Endothelial cell of umbilical vein (primary cell): Measurements from ENCODE around the gene OSBP2. TPM values are rescaled to one million over a fixed set of nuclear protein-coding genes. Genes with fewer than 3 reads are reported as not detected.

ENCODE experiments used
- BruUV-seq: library from RNA; stranded (reverse); fragments of 400-500 nt; replicated peaks from 2 replicates; lab custom pipeline; 2021; lab: Mats Ljungman, UMichigan
- CTCF ChIA-PET: fragments of 300-600, 350-600 bp; sonication (Branson Sonifier 250); formaldehyde crosslinking; loops from one replicate; lab custom pipeline; 2021; ENCODE audit warnings: antibody characterized with exemption, inconsistent platforms; lab: Charles Lee
- POLR2A ChIA-PET: fragments of 300-600, 350-600 bp; sonication (Branson Sonifier 250); formaldehyde crosslinking; loops from one replicate; lab custom pipeline; 2021; ENCODE audit warnings: antibody characterized with exemption, inconsistent platforms; lab: Charles Lee
- DNase-seq: peaks from one replicate; pipeline ENCODE4 v3.0.0-alpha.2; 2011; ENCODE audit warnings: low read depth, low spot score
- FAIRE-seq: peaks from 2 replicates; lab custom pipeline; 2011; peaks lifted over from hg19 to GRCh38; lab: Jason Lieb, UNC
- H2AFZ ChIP-seq: 2 replicates; pipeline ENCODE4 v1.6.0; 2012; ENCODE audit warnings: low read depth, low read length, control low read depth, inconsistent platforms
- H3K27ac ChIP-seq: 2 replicates; pipeline ENCODE4 v1.5.1; 2011; ENCODE audit warnings: low read depth, mild to moderate bottlenecking, control low read depth, low read length, moderate library complexity; ENCODE audit not compliant: insufficient read depth
- H3K27me3 ChIP-seq, 2 experiments: 2 replicates each; pipeline versions ENCODE4 v1.6.0 to v1.6.1; 2011; ENCODE audit warnings: low read length in 2 of 2, mixed read lengths in 1 of 2; ENCODE audit not compliant: control insufficient read depth in 2 of 2, insufficient read depth in 2 of 2
- H3K36me3 ChIP-seq, 2 experiments: 2 replicates in 1 of 2; 3 replicates in 1 of 2; pipeline ENCODE4 v1.5.1; 2011; ENCODE audit warnings: low read length in 2 of 2, mild to moderate bottlenecking in 1 of 2, moderate library complexity in 1 of 2; ENCODE audit not compliant: control insufficient read depth in 2 of 2, insufficient read depth in 2 of 2; ENCODE audit errors: extremely low read depth in 1 of 2
- H3K4me1 ChIP-seq: 3 replicates; pipeline ENCODE4 v1.5.1; 2011; ENCODE audit warnings: mild to moderate bottlenecking, low read length; ENCODE audit not compliant: control insufficient read depth, insufficient read depth; ENCODE audit errors: extremely low read depth
- H3K4me2 ChIP-seq: 2 replicates; pipeline ENCODE4 v1.6.1; 2011; ENCODE audit warnings: low read length, control low read depth, mixed read lengths; ENCODE audit not compliant: insufficient read depth
- H3K4me3 ChIP-seq, 3 experiments: fragments of 200-600 bp in 1 of 3; sonication (generic), shearing (Covaris generic) in 1 of 3; replicated peaks in 1 of 3; 2 replicates each; pipeline ENCODE4 v1.5.1; 2011 to 2016; ENCODE audit warnings: control low read depth in 3 of 3, low read length in 3 of 3, mild to moderate bottlenecking in 2 of 3, inconsistent platforms in 1 of 3, low read depth in 1 of 3, moderate library complexity in 1 of 3; ENCODE audit not compliant: insufficient read depth in 1 of 3
- H3K79me2 ChIP-seq: 2 replicates; pipeline ENCODE4 v1.6.0; 2012; ENCODE audit warnings: low read length, inconsistent platforms; ENCODE audit not compliant: control insufficient read depth, insufficient read depth
- H3K9ac ChIP-seq: replicated peaks from 2 replicates; pipeline ENCODE3; 2011; ENCODE audit warnings: low read length, control low read depth; ENCODE audit not compliant: insufficient read depth; ENCODE audit errors: extremely low read depth
- H3K9me1 ChIP-seq: replicated peaks from 3 replicates; pipeline ENCODE4 v1.6.0; 2011; ENCODE audit warnings: mild to moderate bottlenecking, low read length; ENCODE audit not compliant: control insufficient read depth, insufficient read depth; ENCODE audit errors: extremely low read depth
- H3K9me3 ChIP-seq: replicated peaks from 2 replicates; pipeline ENCODE4 v1.5.1; 2012; ENCODE audit warnings: low read length, inconsistent platforms; ENCODE audit not compliant: control insufficient read depth, insufficient read depth
- H4K20me1 ChIP-seq: replicated peaks from 2 replicates; pipeline ENCODE3; 2011; ENCODE audit warnings: mild to moderate bottlenecking, low read length; ENCODE audit not compliant: control insufficient read depth, insufficient read depth; ENCODE audit errors: extremely low read depth
- GATA2 ChIP-seq: IDR thresholded peaks from 2 replicates; pipeline ENCODE4 v1.7.0; 2011; ENCODE audit warnings: low read depth, mild to moderate bottlenecking, moderate library complexity, mixed read lengths, low read length; ENCODE audit not compliant: insufficient read length, insufficient read depth
- JUN ChIP-seq: IDR thresholded peaks from 2 replicates; pipeline ENCODE4 v1.6.1; 2011; ENCODE audit warnings: borderline replicate concordance, low read depth; ENCODE audit not compliant: insufficient read length, insufficient read depth
- POLR2AphosphoS5 ChIP-seq: IDR thresholded peaks from 2 replicates; pipeline ENCODE4 v1.6.1; 2012; ENCODE audit warnings: low read depth, mild to moderate bottlenecking, control low read depth, low read length, moderate library complexity; ENCODE audit not compliant: insufficient read depth
- dilution Hi-C: fragments of 300-500 bp; cut with MboI; formaldehyde crosslinking; loops from one replicate; pipeline ENCODE4 v1.15.0; 2019; ENCODE audit warnings: low sequenced_read_pairs; ENCODE audit not compliant: extremely low pct_ligation_motif_present
- intact Hi-C: fragments of 100-400 bp; cut with micrococcal nuclease; formaldehyde crosslinking; loops from one replicate; pipeline ENCODE4 v1.10.0; 2022
- polyA plus RNA-seq, 4 experiments: library from polyadenylated mRNA; depleted of rRNA in 3 of 4; stranded (reverse) in 3 of 4; unstranded in 1 of 4; fragments of >200 nt; gene quantifications; 2 replicates each; pipeline versions ENCODE4 v1.2.1 to v1.2.3, GENCODE V29; 2011 to 2012; ENCODE audit warnings: missing spikeins in 1 of 4
- total RNA-seq: library from RNA; stranded (reverse); gene quantifications from 2 replicates; pipeline ENCODE4 v1.2.3, GENCODE V29; 2021
- TF ChIP-seq, protein P1 (sequence below), 2 donors: IDR thresholded peaks; 1 replicate in 1 of 2; 2 replicates in 1 of 2; pipeline ENCODE4 v1.5.1; 2011; ENCODE audit warnings: low read length in 2 of 2, mild to moderate bottlenecking in 2 of 2, moderate library complexity in 2 of 2, control low read depth in 1 of 2, inconsistent platforms in 1 of 2, low read depth in 1 of 2; ENCODE audit not compliant: insufficient read depth in 1 of 2; ENCODE audit errors: extremely low read depth in 1 of 2

OSBP2 gene
- total and polyA plus RNA-seq, 2 donors (not counting 3 experiments of a cell fraction or from before 2014, with no cell fraction given), result 4.1 to 7.5 TPM

DNA sequence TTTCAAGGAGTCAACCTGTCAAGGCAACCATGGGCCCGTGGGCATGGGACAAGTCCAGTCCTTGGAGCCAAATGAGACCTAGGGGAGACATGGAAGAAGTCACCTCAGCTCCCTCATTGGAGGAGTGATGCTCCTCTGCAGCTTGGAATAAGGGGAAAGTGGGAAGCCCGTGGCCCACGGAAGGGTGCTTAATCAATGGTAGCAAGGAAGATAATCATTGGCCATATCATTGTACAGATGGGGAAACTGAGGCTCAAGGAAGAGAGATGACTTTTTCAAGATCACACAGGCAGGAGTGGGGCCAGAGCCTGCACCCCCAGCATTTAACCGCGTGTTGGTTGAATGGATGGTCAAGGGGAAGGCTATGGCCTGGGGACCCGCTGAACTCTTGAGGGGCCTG lies 133.0 kb downstream of the OSBP2 start:
- ChIA-PET POLR2A (no interaction called here), CTCF (no interaction called here)
- intact Hi-C loops, result no loop called here
- DNase-seq (no peak), FAIRE-seq (no peak)
- peaks cover 18% of the 10 kb centered on the region for H3K4me1 ChIP-seq
- H3K36me3 ChIP-seq, result no peaks in the 10 kb centered on the region
- BruUV-seq, result no TSS peak
- dilution Hi-C loops, result no loop called here
- no peak for TF ChIP-seq JUN
- TF ChIP-seq, protein P1, sequence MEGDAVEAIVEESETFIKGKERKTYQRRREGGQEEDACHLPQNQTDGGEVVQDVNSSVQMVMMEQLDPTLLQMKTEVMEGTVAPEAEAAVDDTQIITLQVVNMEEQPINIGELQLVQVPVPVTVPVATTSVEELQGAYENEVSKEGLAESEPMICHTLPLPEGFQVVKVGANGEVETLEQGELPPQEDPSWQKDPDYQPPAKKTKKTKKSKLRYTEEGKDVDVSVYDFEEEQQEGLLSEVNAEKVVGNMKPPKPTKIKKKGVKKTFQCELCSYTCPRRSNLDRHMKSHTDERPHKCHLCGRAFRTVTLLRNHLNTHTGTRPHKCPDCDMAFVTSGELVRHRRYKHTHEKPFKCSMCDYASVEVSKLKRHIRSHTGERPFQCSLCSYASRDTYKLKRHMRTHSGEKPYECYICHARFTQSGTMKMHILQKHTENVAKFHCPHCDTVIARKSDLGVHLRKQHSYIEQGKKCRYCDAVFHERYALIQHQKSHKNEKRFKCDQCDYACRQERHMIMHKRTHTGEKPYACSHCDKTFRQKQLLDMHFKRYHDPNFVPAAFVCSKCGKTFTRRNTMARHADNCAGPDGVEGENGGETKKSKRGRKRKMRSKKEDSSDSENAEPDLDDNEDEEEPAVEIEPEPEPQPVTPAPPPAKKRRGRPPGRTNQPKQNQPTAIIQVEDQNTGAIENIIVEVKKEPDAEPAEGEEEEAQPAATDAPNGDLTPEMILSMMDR (IDR thresholded peaks at IDR 0.05; ENCODE audit: extremely low read depth in 1 of 2, insufficient read depth in 1 of 2, low read depth in 1 of 2, low read length in 2 of 2), result no peak
- no peak for TF ChIP-seq POLR2AphosphoS5
- no peak for TF ChIP-seq GATA2
- no peak overlapping the region for H3K9ac ChIP-seq
- no peak overlapping the region for H3K4me3 ChIP-seq
- no peaks in the 10 kb centered on the region for H3K9me3 ChIP-seq
- H3K9me1 ChIP-seq, result no peaks in the 10 kb centered on the region
- H3K27ac ChIP-seq, result no peak overlapping the region
- H3K4me2 ChIP-seq, result no peak overlapping the region
- no peaks in the 10 kb centered on the region for H3K79me2 ChIP-seq
- H2AFZ ChIP-seq, result no peak overlapping the region
- peaks cover 17 to 21% of the 10 kb centered on the region in 2 experiments for H3K27me3 ChIP-seq
- no peaks in the 10 kb centered on the region for H4K20me1 ChIP-seq
